ENCODE measurements around the gene TEX14.

The TEX14 gene

DNA sequence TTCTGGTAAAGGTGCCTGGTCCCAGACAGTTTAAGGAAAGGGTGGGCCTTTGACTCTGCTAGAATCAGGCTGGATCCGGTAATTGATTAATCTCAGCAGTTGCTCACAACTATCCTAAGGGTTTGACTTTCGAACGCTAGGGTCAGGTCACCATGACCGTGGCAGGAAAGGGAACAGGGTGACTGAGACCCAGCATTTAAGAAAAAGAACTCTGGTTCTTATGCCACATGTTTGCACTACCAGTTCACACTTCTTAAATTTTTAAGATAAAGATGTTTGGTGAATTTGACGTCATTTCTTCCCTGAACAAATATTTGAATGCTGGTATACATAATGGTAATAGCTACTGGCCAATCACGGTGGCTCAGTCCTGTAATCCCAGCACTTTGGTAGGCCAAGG lies 52.2 kb downstream of the TEX14 start:
- no peak for DNase-seq
- peak overlapping the region; percentile 49 for H3K27ac ChIP-seq
- no peaks in the 10 kb centered on the region for H3K27me3 ChIP-seq (ENCODE audit: insufficient read depth, low read depth, severe bottlenecking)
- no peaks in the 10 kb centered on the region; the same call in 1 of the 2 replicates for H3K36me3 ChIP-seq
- no peak overlapping the region for H3K4me3 ChIP-seq (ENCODE audit: low read depth, low read length)
- TF ChIP-seq, protein P1, sequence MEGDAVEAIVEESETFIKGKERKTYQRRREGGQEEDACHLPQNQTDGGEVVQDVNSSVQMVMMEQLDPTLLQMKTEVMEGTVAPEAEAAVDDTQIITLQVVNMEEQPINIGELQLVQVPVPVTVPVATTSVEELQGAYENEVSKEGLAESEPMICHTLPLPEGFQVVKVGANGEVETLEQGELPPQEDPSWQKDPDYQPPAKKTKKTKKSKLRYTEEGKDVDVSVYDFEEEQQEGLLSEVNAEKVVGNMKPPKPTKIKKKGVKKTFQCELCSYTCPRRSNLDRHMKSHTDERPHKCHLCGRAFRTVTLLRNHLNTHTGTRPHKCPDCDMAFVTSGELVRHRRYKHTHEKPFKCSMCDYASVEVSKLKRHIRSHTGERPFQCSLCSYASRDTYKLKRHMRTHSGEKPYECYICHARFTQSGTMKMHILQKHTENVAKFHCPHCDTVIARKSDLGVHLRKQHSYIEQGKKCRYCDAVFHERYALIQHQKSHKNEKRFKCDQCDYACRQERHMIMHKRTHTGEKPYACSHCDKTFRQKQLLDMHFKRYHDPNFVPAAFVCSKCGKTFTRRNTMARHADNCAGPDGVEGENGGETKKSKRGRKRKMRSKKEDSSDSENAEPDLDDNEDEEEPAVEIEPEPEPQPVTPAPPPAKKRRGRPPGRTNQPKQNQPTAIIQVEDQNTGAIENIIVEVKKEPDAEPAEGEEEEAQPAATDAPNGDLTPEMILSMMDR (IDR thresholded peaks at IDR 0.05; ENCODE audit: low read depth, low read length), result no peak
- no peaks in the 10 kb centered on the region for H3K9me3 ChIP-seq (ENCODE audit: severe bottlenecking)

DNA sequence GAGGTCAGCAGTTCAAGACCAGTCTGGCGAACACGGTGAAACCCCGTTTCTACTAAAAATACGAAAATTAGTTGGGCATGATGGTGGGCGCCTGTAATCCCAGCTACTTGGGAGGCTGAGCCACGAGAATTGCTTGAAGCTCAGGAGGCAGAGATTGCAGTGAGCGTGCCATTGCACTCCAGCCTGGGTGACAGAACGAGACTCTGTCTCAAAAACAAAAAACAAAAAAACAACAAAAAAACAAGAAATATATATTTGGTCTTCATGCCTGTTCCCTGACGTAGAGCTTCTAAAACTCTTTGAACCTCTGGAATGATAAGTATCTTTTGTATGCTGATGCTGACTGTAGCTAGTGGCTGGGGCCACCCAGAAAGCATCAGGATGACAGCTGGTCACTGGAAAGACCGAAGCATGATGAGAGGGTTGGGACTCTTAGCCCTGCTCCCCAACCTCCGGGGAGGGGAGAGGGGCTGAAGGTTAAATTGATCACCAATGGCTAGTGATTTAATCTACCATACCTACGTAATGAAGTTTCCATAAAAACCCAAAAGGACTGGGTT lies 54.8 kb downstream of the TEX14 start:
- H3K9me3 ChIP-seq (ENCODE audit: severe bottlenecking), result no peaks in the 10 kb centered on the region
- no peak overlapping the region for H3K4me3 ChIP-seq (ENCODE audit: low read depth, low read length)
- H3K27ac ChIP-seq, result no peak overlapping the region
- H3K27me3 ChIP-seq (ENCODE audit: insufficient read depth, low read depth, severe bottlenecking), result no peaks in the 10 kb centered on the region
- TF ChIP-seq, protein P1 (IDR thresholded peaks at IDR 0.05; ENCODE audit: low read depth, low read length), result no peak
- no peaks in the 10 kb centered on the region for H3K36me3 ChIP-seq
- no peak for DNase-seq

DNA sequence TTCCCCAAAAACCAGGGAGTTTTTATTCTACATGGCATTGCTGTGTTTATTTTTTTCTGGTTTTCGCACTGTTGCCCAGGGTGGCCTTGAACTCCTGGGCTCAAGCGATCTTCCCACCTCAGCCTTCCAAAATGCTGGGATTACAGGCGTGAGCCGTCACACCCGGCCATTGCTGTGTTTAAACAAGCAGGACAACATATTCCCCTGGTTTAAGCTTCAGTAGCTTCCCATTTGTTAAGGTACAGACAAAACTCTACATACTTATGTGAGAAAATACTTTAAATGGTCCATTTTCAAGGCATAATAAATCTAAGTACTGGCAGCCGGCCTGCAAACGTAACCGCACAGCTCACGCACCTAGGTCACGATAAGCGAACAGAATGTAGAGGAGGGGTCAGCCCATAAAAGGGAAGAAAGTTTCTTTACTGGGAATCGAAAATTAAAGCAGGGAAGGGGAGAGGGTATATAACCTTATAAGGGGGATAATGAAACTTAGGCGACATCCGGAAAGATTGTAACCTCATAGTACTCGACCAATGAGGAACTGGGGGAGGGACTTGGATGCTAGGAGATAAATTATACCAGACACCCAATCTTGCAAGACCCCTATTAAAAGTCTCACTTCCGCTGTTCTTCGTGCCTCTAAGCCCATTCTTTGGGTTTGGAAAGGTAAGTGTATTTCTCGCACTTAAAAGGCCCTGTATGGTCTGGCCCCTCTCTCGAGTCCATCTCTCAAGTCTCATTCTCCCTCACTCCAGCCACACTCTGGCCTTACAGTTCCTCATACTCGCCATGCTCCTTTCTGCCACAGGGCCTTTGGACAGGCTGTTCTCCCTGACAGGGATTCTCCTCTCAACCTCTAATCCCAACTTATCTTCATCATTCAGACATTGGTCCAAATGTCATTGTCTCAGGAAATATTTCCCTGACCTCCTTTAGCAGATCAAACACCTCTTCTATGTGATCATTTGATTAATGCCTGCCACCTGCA lies 59.2 kb downstream of the TEX14 start:
- Histone ChIP-seq H3K27ac (peak overlapping the region; percentile 98), H3K36me3 (no peaks in the 10 kb centered on the region), H3K4me3 (ENCODE audit: low read depth, low read length) (peak overlapping the region; percentile 50), H3K27me3 (ENCODE audit: insufficient read depth, low read depth, severe bottlenecking) (no peaks in the 10 kb centered on the region), H3K9me3 (ENCODE audit: severe bottlenecking) (no peaks in the 10 kb centered on the region)
- TF ChIP-seq, protein P1 (IDR thresholded peaks at IDR 0.05; ENCODE audit: low read depth, low read length), result no peak
- no peak for DNase-seq

DNA sequence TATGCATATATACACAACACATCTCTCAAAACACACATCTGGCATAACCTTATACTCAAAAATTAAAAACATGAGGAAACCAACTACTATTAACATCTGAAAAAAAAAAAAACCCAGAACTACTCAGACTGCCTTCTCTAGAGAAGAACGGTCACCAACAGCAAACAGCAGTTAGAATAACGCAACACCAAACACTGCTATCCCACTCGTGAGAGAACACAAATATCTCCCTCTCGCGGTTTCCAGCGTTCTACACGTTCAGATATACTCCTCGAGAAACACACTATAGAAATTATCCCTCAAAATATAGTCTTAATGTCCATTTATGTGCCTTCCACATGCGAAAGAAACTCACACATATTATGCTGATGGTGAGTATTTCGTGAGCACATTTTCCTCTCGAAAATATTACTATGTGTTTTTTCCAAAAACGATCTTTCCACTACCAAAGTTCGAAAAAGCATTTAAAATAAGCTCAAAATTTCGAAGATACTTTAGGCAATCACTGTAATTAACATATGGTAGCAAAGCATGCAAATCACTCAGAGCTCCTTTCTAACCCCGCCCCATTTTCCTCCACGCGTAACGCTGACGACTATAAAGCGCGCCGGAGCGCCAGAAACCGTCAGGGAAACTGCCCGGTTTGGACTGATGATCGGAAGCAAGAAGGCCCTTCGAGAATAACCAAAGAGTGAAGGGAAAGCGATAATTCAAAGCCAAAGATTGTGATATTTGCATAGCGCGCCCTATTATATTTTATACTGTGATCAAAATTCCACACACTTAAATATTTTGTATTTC lies 60.1 kb downstream of the TEX14 start:
- TF ChIP-seq, protein P1 (IDR thresholded peaks at IDR 0.05; ENCODE audit: low read depth, low read length), result peak; percentile 32
- peak overlapping the region; percentile 98 for H3K27ac ChIP-seq

DNA sequence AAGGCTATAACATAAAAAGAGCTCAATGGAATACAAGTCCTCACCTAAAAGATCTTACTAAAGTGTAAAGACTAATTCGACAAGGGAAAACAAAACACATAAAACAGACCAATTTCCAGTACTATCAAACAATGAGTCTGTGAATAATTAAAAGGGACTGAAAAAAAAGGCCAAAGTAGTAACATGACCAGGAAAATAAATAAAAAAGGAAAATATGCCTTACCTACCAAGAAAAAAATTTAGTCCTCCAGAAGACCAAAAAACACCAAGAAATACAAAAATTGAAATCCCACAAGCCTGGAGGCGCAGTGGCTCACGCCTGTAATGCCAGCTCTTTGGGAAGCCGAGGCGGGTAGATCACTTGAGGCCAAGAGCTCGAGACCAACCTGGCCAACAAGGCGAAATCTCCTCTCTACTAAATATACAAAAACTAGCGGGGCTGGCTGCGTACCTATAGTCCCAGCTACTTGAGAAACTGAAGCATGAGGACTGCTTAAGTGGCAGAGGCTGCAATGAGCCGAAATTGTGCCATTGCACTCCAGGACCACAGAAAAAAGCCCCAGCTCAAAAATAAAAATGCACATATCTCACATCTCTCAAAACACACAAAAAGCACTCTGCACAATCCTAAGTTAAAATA lies 60.8 kb downstream of the TEX14 start:
- no peaks in the 10 kb centered on the region for H3K9me3 ChIP-seq (ENCODE audit: severe bottlenecking)
- H3K27ac ChIP-seq, result peak overlapping the region; percentile 98
- H3K27me3 ChIP-seq (ENCODE audit: insufficient read depth, low read depth, severe bottlenecking), result no peaks in the 10 kb centered on the region
- H3K36me3 ChIP-seq, result no peaks in the 10 kb centered on the region
- H3K4me3 ChIP-seq (ENCODE audit: low read depth, low read length), result peak overlapping the region; percentile 50
- TF ChIP-seq, protein P1 (IDR thresholded peaks at IDR 0.05; ENCODE audit: low read depth, low read length), result no peak
- peak; percentile 84 for DNase-seq

More for the DNA sequence above, 60.1 kb downstream of the TEX14 start:
- H3K9me3 ChIP-seq (ENCODE audit: severe bottlenecking), result no peaks in the 10 kb centered on the region
- DNase-seq, result peak; percentile 99
- no peaks in the 10 kb centered on the region for H3K36me3 ChIP-seq
- no peaks in the 10 kb centered on the region for H3K27me3 ChIP-seq (ENCODE audit: insufficient read depth, low read depth, severe bottlenecking)
- H3K4me3 ChIP-seq (ENCODE audit: low read depth, low read length), result peak overlapping the region; percentile 50
